Liver (tissue), 3 donors: Measurements from ENCODE around the gene TNFAIP8.

Experiments
- EGR1 ChIP-seq, 2 donors: IDR thresholded peaks; 2 replicates each; pipeline ENCODE4 v1.6.1; 2016 to 2018; ENCODE audit warnings: antibody characterized with exemption in 2 of 2, low read depth in 2 of 2
- GABPA ChIP-seq, 2 donors: IDR thresholded peaks in 1 of 2; conservative IDR thresholded peaks in 1 of 2; 2 replicates each; pipeline ENCODE4 v1.6.1; 2016; ENCODE audit warnings: antibody characterized with exemption in 2 of 2, mild to moderate bottlenecking in 1 of 2, moderate library complexity in 1 of 2
- HNF4A ChIP-seq, 2 donors: conservative IDR thresholded peaks; 2 replicates each; pipeline ENCODE4 v1.6.1; 2016; ENCODE audit warnings: antibody characterized with exemption in 2 of 2, mild to moderate bottlenecking in 2 of 2
- JUND ChIP-seq, 2 donors: IDR thresholded peaks; 2 replicates each; pipeline ENCODE4 v1.6.1; 2016; ENCODE audit warnings: antibody characterized with exemption in 2 of 2
- MAX ChIP-seq: IDR thresholded peaks from 2 replicates; pipeline ENCODE4 v1.6.1; 2016; ENCODE audit warnings: antibody characterized with exemption
- RAD21 ChIP-seq, 2 donors: IDR thresholded peaks; 2 replicates each; pipeline ENCODE4 v1.6.1; 2016; ENCODE audit warnings: antibody characterized with exemption in 2 of 2, mild to moderate bottlenecking in 2 of 2
- TAF1 ChIP-seq: conservative IDR thresholded peaks from 2 replicates; pipeline ENCODE4 v1.6.1; 2016; ENCODE audit warnings: antibody characterized with exemption, mild to moderate bottlenecking
- YY1 ChIP-seq: IDR thresholded peaks from 2 replicates; pipeline ENCODE4 v1.6.1; 2016; ENCODE audit warnings: antibody characterized with exemption, mild to moderate bottlenecking
- TF ChIP-seq, protein P1 (sequence below): fragments of 150-350 bp; IDR thresholded peaks from 2 replicates; pipeline ENCODE4 v1.5.1; 2017; ENCODE audit warnings: improper control_type of control experiment, low read depth, low read length; ENCODE audit not compliant: missing input control
- TF ChIP-seq, protein P2 (sequence below): IDR thresholded peaks from 2 replicates; pipeline ENCODE4 v1.6.1; 2016; ENCODE audit warnings: antibody characterized with exemption, mild to moderate bottlenecking
- TF ChIP-seq, protein P3 (sequence below): IDR thresholded peaks from 2 replicates; pipeline ENCODE4 v1.6.1; 2016; ENCODE audit warnings: antibody characterized with exemption
- TF ChIP-seq, protein P4 (sequence below): IDR thresholded peaks from 2 replicates; pipeline ENCODE4 v1.6.1; 2016; ENCODE audit warnings: antibody characterized with exemption
- donor health status: healthy.
- donor health status: healthy.

- TF ChIP-seq, protein P1, sequence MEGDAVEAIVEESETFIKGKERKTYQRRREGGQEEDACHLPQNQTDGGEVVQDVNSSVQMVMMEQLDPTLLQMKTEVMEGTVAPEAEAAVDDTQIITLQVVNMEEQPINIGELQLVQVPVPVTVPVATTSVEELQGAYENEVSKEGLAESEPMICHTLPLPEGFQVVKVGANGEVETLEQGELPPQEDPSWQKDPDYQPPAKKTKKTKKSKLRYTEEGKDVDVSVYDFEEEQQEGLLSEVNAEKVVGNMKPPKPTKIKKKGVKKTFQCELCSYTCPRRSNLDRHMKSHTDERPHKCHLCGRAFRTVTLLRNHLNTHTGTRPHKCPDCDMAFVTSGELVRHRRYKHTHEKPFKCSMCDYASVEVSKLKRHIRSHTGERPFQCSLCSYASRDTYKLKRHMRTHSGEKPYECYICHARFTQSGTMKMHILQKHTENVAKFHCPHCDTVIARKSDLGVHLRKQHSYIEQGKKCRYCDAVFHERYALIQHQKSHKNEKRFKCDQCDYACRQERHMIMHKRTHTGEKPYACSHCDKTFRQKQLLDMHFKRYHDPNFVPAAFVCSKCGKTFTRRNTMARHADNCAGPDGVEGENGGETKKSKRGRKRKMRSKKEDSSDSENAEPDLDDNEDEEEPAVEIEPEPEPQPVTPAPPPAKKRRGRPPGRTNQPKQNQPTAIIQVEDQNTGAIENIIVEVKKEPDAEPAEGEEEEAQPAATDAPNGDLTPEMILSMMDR = no peak
- no peak for TF ChIP-seq EGR1 (IDR thresholded peaks at IDR 0.05; ENCODE audit: low read depth in 2 of 2)
- no peak for TF ChIP-seq JUND (IDR thresholded peaks at IDR 0.05)
- TF ChIP-seq, protein P2, sequence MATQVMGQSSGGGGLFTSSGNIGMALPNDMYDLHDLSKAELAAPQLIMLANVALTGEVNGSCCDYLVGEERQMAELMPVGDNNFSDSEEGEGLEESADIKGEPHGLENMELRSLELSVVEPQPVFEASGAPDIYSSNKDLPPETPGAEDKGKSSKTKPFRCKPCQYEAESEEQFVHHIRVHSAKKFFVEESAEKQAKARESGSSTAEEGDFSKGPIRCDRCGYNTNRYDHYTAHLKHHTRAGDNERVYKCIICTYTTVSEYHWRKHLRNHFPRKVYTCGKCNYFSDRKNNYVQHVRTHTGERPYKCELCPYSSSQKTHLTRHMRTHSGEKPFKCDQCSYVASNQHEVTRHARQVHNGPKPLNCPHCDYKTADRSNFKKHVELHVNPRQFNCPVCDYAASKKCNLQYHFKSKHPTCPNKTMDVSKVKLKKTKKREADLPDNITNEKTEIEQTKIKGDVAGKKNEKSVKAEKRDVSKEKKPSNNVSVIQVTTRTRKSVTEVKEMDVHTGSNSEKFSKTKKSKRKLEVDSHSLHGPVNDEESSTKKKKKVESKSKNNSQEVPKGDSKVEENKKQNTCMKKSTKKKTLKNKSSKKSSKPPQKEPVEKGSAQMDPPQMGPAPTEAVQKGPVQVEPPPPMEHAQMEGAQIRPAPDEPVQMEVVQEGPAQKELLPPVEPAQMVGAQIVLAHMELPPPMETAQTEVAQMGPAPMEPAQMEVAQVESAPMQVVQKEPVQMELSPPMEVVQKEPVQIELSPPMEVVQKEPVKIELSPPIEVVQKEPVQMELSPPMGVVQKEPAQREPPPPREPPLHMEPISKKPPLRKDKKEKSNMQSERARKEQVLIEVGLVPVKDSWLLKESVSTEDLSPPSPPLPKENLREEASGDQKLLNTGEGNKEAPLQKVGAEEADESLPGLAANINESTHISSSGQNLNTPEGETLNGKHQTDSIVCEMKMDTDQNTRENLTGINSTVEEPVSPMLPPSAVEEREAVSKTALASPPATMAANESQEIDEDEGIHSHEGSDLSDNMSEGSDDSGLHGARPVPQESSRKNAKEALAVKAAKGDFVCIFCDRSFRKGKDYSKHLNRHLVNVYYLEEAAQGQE = no peak
- TF ChIP-seq GABPA (IDR thresholded peaks at IDR 0.05 in 1 of 2, conservative IDR thresholded peaks at IDR 0.05 in 1 of 2) = no peak
- no peak for TF ChIP-seq MAX
- no peak for TF ChIP-seq YY1
- TF ChIP-seq, protein P3, sequence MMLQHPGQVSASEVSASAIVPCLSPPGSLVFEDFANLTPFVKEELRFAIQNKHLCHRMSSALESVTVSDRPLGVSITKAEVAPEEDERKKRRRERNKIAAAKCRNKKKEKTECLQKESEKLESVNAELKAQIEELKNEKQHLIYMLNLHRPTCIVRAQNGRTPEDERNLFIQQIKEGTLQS = no peak
- TF ChIP-seq, protein P4, sequence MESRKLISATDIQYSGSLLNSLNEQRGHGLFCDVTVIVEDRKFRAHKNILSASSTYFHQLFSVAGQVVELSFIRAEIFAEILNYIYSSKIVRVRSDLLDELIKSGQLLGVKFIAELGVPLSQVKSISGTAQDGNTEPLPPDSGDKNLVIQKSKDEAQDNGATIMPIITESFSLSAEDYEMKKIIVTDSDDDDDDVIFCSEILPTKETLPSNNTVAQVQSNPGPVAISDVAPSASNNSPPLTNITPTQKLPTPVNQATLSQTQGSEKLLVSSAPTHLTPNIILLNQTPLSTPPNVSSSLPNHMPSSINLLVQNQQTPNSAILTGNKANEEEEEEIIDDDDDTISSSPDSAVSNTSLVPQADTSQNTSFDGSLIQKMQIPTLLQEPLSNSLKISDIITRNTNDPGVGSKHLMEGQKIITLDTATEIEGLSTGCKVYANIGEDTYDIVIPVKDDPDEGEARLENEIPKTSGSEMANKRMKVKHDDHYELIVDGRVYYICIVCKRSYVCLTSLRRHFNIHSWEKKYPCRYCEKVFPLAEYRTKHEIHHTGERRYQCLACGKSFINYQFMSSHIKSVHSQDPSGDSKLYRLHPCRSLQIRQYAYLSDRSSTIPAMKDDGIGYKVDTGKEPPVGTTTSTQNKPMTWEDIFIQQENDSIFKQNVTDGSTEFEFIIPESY = no peak
- no peak for TF ChIP-seq TAF1
- no peak for TF ChIP-seq RAD21 (IDR thresholded peaks at IDR 0.05)
- TF ChIP-seq HNF4A (conservative IDR thresholded peaks at IDR 0.05) = no peak
Measured at GRCh38 chr5:119385136-119385535, 29.3 kb downstream of the TNFAIP8 start.
